Measurements from ENCODE around the gene COL13A1. TPM values are rescaled to one million over a fixed set of nuclear protein-coding genes. Genes with fewer than 3 reads are reported as not detected.

Gene COL13A1
- total and polyA plus RNA-seq, 5 donors from 2014 or later = not detected

GRCh38 chr10:69898941-69899340 lies 97.2 kb downstream of the COL13A1 start:
- Mint-ChIP-seq H3K4me3 (no peak overlapping the region), H3K36me3 (no peaks in the 10 kb centered on the region), H3K27me3 (peaks cover 5% of the 10 kb centered on the region), H3K9me3 (no peaks in the 10 kb centered on the region), H3K27ac (no peak overlapping the region), H3K4me1 (peaks cover 0 to 2% (median 0%) of the 10 kb centered on the region in 4 donors)
- H3K27ac ChIP-seq (ENCODE audit: insufficient read depth, low read length, poor library complexity, severe bottlenecking) = no peak overlapping the region
- DNase-seq = no peak
- no peaks in the 10 kb centered on the region for H3K9me3 ChIP-seq (ENCODE audit: control insufficient read depth in 2 of 2, low read length in 2 of 2)
- H3K36me3 ChIP-seq (ENCODE audit: control insufficient read depth, insufficient read depth, low read length) = no peaks in the 10 kb centered on the region
- H3K4me1 ChIP-seq (ENCODE audit: control insufficient read depth, insufficient read depth, low read length, poor library complexity, severe bottlenecking) = no peaks in the 10 kb centered on the region
- H3K27me3 ChIP-seq (ENCODE audit: control insufficient read depth, insufficient read depth, low read length) = no peaks in the 10 kb centered on the region
- H3K4me3 ChIP-seq (ENCODE audit: low read depth, low read length) = no peak overlapping the region
- no peak for ATAC-seq (ENCODE audit: low read depth in 2 of 2)

DNA sequence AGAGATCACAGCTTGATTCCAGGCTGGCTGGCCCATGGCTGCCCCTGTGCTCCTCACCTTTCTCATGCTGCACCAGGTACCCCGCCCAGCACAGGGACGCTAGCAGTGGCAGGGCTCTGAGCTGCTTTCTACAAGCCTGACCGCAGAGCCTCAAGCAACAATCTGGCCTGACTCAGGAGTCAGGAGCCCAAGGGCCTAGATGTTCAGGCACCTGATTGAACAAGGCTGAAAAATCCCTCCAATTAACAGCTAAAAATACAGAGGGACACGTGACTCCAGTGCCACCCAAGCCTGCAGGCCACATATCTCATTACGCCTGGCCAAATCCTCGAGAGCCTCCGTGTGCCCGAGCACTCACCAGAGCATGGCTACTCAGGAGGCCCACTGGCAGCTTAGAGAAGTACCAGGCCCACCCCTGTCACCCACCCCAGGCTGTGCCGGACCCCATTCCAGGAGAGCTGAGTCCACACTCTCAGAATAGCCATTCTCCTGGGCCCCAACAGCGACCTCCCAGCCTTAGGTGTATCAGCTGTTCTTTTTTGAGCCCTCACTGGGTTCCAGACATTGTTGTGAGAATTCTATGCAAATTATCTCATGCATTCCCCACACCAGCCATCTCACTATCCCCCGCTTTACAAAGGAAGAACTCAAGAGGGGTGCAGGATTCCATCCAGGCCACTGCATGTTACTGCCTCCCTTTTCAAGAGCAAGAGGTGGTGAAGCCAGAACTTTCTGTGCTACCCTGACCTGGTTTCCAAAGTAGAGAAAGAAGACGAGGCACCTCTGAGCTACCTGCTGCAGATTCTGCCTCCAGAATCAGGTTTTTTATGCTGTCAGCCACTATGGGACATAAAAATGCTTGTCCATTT lies 98.3 kb downstream of the COL13A1 start:
- Mint-ChIP-seq H3K36me3 (no peaks in the 10 kb centered on the region), H3K27ac (no peak overlapping the region), H3K4me3 (no peak overlapping the region), H3K27me3 (peaks cover 5% of the 10 kb centered on the region), H3K4me1 (peaks cover 0 to 2% (median 0%) of the 10 kb centered on the region in 4 donors), H3K9me3 (no peaks in the 10 kb centered on the region)
- Histone ChIP-seq H3K9me3 (ENCODE audit: control insufficient read depth in 2 of 2, low read length in 2 of 2) (no peaks in the 10 kb centered on the region), H3K27ac (ENCODE audit: insufficient read depth, low read length, poor library complexity, severe bottlenecking) (no peak overlapping the region), H3K4me3 (ENCODE audit: low read depth, low read length) (no peak overlapping the region), H3K27me3 (ENCODE audit: control insufficient read depth, insufficient read depth, low read length) (no peaks in the 10 kb centered on the region), H3K4me1 (ENCODE audit: control insufficient read depth, insufficient read depth, low read length, poor library complexity, severe bottlenecking) (no peaks in the 10 kb centered on the region), H3K36me3 (ENCODE audit: control insufficient read depth, insufficient read depth, low read length) (no peaks in the 10 kb centered on the region)
- ATAC-seq (ENCODE audit: low read depth in 2 of 2) = no peak
- no peak for DNase-seq

DNA sequence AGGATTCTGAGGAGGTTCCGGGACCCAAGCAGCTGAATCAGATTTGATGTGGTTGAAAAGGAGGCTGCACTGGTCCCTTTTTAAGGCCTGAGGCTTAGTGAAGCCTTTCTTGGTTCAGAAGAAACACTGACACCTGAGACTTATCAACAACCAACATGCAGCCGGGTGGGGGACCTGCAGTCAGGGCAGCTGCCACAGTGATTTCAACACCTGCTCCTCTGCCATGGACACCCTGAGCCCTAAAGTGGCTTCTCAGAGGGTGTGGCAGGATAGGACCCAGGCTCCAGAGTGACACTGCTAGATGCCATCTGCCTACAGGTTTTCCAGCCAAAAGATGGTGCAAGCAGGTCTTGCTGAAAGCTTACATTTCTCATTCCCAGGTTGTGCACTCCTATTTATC lies 99.3 kb downstream of the COL13A1 start:
- Histone ChIP-seq H3K4me3 (ENCODE audit: low read depth, low read length) (no peak overlapping the region), H3K27ac (ENCODE audit: insufficient read depth, low read length, poor library complexity, severe bottlenecking) (no peak overlapping the region), H3K9me3 (ENCODE audit: control insufficient read depth in 2 of 2, low read length in 2 of 2) (no peaks in the 10 kb centered on the region), H3K27me3 (ENCODE audit: control insufficient read depth, insufficient read depth, low read length) (no peaks in the 10 kb centered on the region), H3K4me1 (ENCODE audit: control insufficient read depth, insufficient read depth, low read length, poor library complexity, severe bottlenecking) (no peaks in the 10 kb centered on the region), H3K36me3 (ENCODE audit: control insufficient read depth, insufficient read depth, low read length) (no peaks in the 10 kb centered on the region)
- Mint-ChIP-seq H3K4me1 (peaks cover 0 to 2% (median 0%) of the 10 kb centered on the region in 4 donors), H3K27me3 (peaks cover 5% of the 10 kb centered on the region), H3K9me3 (no peaks in the 10 kb centered on the region), H3K4me3 (no peak overlapping the region), H3K27ac (no peak overlapping the region), H3K36me3 (no peaks in the 10 kb centered on the region)
- no peak for ATAC-seq (ENCODE audit: low read depth in 2 of 2)
- no peak for DNase-seq

DNA sequence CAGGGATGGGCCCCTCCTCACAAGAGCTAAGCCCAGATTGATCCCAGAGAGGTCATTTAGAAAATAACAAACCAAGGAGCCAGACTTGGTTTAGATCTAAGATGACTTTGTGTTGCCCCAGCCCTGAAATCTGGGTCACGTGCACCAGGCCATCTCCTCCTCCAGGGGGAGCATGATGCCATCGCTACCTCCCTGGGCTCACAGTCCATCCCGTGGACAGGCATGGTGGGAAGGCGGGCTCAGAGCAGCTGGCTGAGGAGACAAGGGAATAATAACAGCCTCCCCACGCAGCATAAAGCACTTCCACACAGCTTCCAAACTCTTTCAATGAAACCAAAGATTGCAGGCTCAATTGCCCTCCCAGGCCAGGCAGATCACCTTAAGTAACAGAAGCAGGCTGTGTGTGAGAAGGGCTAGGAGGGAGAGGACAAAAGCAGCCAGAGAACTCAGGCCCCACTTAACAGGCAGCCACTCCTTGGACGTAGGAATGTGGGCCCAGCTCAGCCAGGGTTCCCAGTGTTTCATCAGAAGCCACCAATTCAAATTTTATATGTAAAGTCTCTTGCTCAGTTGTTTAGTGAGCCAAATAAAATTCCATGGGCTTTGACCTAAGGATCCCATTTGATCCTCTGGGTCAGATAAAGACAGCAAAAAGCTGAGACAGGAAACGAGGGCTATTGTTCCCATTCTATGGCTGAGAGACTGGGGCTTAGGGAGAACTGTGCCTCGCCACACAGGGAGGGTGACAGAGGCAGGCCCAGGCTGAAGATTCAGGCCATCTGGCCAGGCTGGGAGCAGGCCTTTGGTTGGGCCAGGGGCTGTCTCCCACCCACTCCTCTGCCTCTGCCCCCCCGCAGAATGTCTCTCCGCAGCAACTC lies 100.2 kb downstream of the COL13A1 start:
- Histone ChIP-seq H3K4me3 (ENCODE audit: low read depth, low read length) (no peak overlapping the region), H3K4me1 (ENCODE audit: control insufficient read depth, insufficient read depth, low read length, poor library complexity, severe bottlenecking) (no peaks in the 10 kb centered on the region), H3K36me3 (ENCODE audit: control insufficient read depth, insufficient read depth, low read length) (no peaks in the 10 kb centered on the region), H3K9me3 (ENCODE audit: control insufficient read depth in 2 of 2, low read length in 2 of 2) (no peaks in the 10 kb centered on the region), H3K27ac (ENCODE audit: insufficient read depth, low read length, poor library complexity, severe bottlenecking) (no peak overlapping the region), H3K27me3 (ENCODE audit: control insufficient read depth, insufficient read depth, low read length) (no peaks in the 10 kb centered on the region)
- DNase-seq (peak in 1 of 3 donors; percentile 13), ATAC-seq (ENCODE audit: low read depth in 2 of 2) (no peak)
- no peak overlapping the region for H3K4me3 Mint-ChIP-seq
- no peaks in the 10 kb centered on the region for H3K9me3 Mint-ChIP-seq
- H3K27me3 Mint-ChIP-seq = peaks cover 5% of the 10 kb centered on the region
- H3K36me3 Mint-ChIP-seq = no peaks in the 10 kb centered on the region
- H3K4me1 Mint-ChIP-seq = peaks cover 0 to 2% (median 0%) of the 10 kb centered on the region in 4 donors
- no peak overlapping the region for H3K27ac Mint-ChIP-seq

- Histone ChIP-seq H3K4me1 (ENCODE audit: control insufficient read depth, insufficient read depth, low read length, poor library complexity, severe bottlenecking) (no peaks in the 10 kb centered on the region), H3K27me3 (ENCODE audit: control insufficient read depth, insufficient read depth, low read length) (no peaks in the 10 kb centered on the region), H3K4me3 (ENCODE audit: low read depth, low read length) (no peak overlapping the region), H3K27ac (ENCODE audit: insufficient read depth, low read length, poor library complexity, severe bottlenecking) (no peak overlapping the region), H3K9me3 (ENCODE audit: control insufficient read depth in 2 of 2, low read length in 2 of 2) (no peaks in the 10 kb centered on the region), H3K36me3 (ENCODE audit: control insufficient read depth, insufficient read depth, low read length) (no peaks in the 10 kb centered on the region)
- DNase-seq (no peak), ATAC-seq (ENCODE audit: low read depth in 2 of 2) (no peak)
- Mint-ChIP-seq H3K4me1 (peaks cover 0 to 2% (median 0%) of the 10 kb centered on the region in 4 donors), H3K9me3 (no peaks in the 10 kb centered on the region), H3K27me3 (peaks cover 5% of the 10 kb centered on the region), H3K4me3 (no peak overlapping the region), H3K36me3 (no peaks in the 10 kb centered on the region), H3K27ac (no peak overlapping the region)
These were observed 101.3 kb downstream of the COL13A1 start for GRCh38 chr10:69902835-69903535.

DNA sequence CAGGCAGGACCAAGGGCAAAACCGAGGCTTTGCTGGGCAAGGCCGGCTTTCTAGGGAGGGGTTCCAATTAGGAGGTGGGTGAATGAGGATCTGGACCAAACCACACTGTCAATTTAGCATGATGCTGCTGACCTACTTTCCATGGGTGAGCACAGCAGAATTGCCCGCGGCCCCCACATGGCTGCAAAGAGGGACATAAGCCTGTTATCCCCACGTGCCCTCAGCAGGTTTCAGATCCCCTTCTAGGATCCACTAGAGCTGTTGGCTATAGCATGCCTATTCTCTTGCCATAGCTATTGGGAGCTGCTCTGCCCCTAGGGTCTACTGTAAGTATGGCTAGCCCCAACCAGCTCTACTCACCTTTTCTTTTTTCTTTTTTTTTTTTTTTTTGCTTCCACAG lies 102.8 kb downstream of the COL13A1 start:
- Histone ChIP-seq H3K36me3 (ENCODE audit: control insufficient read depth, insufficient read depth, low read length) (no peaks in the 10 kb centered on the region), H3K4me3 (ENCODE audit: low read depth, low read length) (no peak overlapping the region), H3K27ac (ENCODE audit: insufficient read depth, low read length, poor library complexity, severe bottlenecking) (no peak overlapping the region), H3K4me1 (ENCODE audit: control insufficient read depth, insufficient read depth, low read length, poor library complexity, severe bottlenecking) (no peaks in the 10 kb centered on the region), H3K27me3 (ENCODE audit: control insufficient read depth, insufficient read depth, low read length) (no peaks in the 10 kb centered on the region), H3K9me3 (ENCODE audit: control insufficient read depth in 2 of 2, low read length in 2 of 2) (no peaks in the 10 kb centered on the region)
- no peaks in the 10 kb centered on the region for H3K36me3 Mint-ChIP-seq
- no peak for DNase-seq
- no peak for ATAC-seq (ENCODE audit: low read depth in 2 of 2)
- no peak overlapping the region for H3K4me3 Mint-ChIP-seq
- peaks cover 0 to 2% (median 0%) of the 10 kb centered on the region in 4 donors for H3K4me1 Mint-ChIP-seq
- H3K9me3 Mint-ChIP-seq = no peaks in the 10 kb centered on the region
- H3K27me3 Mint-ChIP-seq = peaks cover 5% of the 10 kb centered on the region
- H3K27ac Mint-ChIP-seq = no peak overlapping the region

GRCh38 chr10:69906425-69906824 lies 104.7 kb downstream of the COL13A1 start:
- H3K27me3 Mint-ChIP-seq = peaks cover 5% of the 10 kb centered on the region
- Histone ChIP-seq H3K9me3 (ENCODE audit: control insufficient read depth in 2 of 2, low read length in 2 of 2) (no peaks in the 10 kb centered on the region), H3K4me3 (ENCODE audit: low read depth, low read length) (no peak overlapping the region), H3K36me3 (ENCODE audit: control insufficient read depth, insufficient read depth, low read length) (no peaks in the 10 kb centered on the region), H3K27me3 (ENCODE audit: control insufficient read depth, insufficient read depth, low read length) (no peaks in the 10 kb centered on the region), H3K27ac (ENCODE audit: insufficient read depth, low read length, poor library complexity, severe bottlenecking) (no peak overlapping the region), H3K4me1 (ENCODE audit: control insufficient read depth, insufficient read depth, low read length, poor library complexity, severe bottlenecking) (no peaks in the 10 kb centered on the region)
- H3K36me3 Mint-ChIP-seq = no peaks in the 10 kb centered on the region
- peaks cover 0 to 2% (median 0%) of the 10 kb centered on the region in 4 donors for H3K4me1 Mint-ChIP-seq
- no peaks in the 10 kb centered on the region for H3K9me3 Mint-ChIP-seq
- no peak overlapping the region for H3K4me3 Mint-ChIP-seq
- ATAC-seq (ENCODE audit: low read depth in 2 of 2) = no peak
- DNase-seq = no peak
- no peak overlapping the region for H3K27ac Mint-ChIP-seq

Data from CD4-positive, CD25-positive, alpha-beta regulatory T cell (primary cell).